NCI-H187 treated with DMSO at 0.1 percent for 48 hours (cell line): ENCODE results near the gene FAM20C.
"Not testable (repeated sequence)": the region's sequence is repeated elsewhere in the genome, so short reads cannot be mapped to it uniquely, and the experiment has no call there.

Source experiments
- DNase-seq: peaks from one replicate; lab custom pipeline; 2025; lab: John Stamatoyannopoulos, UW

The FAM20C gene

DNA sequence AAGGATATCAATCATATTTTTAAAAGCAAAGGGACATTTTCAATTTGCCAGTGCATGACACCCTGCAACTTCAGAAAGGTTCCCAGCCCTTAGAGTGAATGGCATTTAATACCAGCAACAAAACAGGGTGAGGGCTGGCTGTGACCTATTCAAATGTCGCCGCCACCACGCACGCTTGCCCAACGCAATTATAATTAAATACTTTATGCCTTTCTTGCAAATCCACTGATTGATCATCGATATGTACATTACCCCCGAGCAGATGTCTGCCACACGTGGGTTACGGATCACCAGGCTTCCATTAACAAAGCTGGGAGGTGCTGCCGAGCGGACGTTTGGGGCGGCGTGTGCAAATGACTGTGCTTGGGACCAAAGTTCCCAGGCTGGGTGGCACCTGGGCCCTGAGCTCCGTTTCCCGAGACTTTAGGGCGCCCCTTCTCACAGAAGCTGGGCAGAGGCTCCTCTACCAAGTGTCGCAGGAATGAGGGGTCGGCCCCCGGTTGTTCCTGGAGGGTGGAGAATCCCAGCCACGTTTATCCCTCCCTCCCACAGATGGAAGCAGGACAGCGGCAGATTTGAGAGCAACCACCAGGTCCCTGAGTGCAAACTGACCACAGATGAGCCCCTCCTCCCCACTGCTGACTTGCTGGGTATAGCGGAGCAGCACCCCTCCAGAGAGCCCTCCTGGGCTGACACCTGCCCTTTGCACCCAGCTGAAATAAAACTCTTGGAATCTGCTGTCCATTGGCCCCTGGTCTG, 101.5 kb downstream of the FAM20C start:
- no peak for DNase-seq

DNA sequence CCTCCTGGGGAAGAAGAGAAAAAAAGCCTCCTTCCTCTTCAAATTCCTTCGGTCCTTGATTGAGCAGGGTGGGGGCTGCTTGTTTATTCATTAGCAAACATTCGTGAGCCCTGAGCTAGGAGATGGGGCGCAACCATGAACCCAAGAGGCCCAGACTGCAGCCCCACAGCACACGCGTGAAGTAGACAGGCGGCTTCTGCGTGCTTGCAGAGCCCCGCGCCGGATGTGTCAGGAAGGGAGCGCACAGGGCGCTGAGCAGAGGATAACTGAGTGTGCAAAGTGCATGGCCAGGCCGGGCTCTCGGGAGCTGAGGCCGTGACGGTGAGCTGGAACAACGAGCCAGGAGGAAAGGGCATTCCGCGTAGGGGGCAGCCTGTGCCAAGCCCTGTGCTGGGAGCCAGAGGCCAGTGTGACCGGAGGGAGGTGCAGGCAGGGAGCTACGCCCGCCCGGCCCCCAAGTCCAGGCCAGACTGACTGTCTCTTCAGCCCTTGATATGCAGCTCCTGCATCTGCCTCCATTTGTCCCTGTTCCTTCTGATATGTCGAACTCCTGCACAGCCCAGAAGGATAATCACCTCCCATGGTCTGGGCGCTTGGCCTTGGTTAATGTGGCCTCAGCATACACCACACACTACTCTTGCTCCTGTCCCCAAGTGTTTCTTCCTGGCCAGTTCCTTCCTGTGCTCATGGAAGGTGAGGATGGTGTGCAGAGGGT, 102.2 kb downstream of the FAM20C start:
- no peak for DNase-seq

DNA sequence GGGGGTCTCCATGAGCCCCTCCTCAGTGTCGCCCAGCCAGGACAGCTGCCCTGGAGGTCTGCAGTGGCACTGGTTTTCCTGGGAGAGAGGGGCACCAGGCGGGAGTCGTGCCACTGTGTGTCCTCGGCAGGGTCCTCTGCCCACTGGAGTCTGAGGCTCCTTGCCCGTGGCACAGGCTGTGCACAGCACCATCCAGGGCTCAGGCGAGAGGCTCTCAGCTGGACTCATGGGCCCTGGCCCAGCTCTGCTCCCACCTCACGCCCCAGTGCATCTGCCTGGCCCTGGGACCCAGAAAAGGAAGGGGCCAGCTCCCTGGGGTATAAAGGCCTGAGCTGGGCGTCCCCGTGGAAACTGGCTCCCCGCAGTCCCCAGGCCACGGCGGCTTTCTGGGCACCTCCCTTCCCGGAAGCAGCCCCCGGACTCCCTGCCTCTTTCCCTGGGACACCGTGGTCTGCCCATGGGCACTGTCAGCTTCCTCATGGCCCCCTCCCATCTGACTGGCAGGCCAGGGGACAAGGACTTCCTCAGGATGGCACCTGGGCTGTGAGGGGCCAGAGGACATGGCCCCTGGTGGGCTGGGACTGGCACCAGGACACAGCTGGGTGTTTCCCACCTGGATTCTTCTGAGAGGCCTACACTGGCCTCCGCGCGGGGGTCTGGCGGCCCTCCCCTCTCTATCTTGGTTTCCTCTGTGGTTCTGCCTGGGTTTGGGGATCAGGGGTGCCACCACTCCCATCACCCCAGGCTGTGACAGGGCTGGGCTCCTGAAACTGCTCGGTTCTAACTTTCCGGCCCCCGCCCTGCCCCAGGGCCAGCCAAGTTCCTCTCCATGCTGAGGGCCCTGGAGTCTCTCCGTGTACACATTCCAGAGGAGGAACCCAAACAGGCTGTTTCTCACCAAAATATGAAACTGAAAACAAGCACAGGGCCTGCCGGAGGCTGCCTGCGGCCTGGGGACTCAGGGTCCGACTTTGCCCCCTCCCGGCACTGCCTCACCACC, 103.1 kb downstream of the FAM20C start:
- no peak for DNase-seq

DNA sequence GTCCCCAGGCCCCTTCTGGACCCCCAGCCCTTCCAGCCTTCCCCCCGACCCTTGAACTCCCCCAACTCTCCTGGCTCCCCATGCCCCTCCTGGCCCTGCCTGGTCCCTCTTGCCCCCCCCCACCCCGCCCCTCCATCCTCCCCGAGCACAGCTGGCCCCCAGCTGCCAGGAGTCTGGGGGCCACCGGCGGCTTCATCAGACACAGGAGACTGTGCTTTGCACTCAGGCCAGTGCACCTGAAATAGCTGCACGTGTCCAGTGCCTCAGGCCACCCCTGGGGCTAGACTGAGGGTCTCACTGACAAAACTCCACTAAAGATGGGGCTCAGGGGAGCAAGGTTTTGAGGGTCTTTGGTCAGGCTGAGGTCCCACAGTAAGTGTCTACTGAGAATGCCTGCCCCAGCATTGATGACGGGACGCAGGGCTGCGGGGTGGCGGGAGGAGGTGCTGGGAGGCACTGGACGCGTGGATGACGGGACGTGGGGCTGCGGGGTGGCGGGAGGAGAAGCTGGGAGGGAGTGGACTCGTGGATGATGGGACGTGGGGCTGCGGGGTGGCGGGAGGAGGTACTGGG, 104.1 kb downstream of the FAM20C start:
- DNase-seq, result no peak

DNA sequence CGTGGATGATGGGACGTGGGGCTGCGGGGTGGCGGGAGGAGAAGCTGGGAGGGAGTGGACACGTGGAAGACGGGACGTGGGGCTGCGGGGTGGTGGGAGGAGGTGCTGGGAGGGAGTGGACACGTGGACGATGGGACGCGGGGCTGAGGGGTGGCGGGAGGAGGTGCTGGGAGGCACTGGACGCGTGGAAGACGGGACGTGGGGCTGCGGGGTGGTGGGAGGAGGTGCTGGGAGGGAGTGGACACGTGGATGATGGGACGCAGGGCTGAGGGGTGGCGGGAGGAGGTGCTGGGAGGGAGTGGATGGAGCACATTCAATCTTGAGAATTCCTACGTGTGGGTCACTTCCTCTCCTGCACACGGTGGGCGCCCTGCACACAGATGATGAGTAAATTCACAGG, 104.8 kb downstream of the FAM20C start:
- not testable (repeated sequence) for DNase-seq

DNA sequence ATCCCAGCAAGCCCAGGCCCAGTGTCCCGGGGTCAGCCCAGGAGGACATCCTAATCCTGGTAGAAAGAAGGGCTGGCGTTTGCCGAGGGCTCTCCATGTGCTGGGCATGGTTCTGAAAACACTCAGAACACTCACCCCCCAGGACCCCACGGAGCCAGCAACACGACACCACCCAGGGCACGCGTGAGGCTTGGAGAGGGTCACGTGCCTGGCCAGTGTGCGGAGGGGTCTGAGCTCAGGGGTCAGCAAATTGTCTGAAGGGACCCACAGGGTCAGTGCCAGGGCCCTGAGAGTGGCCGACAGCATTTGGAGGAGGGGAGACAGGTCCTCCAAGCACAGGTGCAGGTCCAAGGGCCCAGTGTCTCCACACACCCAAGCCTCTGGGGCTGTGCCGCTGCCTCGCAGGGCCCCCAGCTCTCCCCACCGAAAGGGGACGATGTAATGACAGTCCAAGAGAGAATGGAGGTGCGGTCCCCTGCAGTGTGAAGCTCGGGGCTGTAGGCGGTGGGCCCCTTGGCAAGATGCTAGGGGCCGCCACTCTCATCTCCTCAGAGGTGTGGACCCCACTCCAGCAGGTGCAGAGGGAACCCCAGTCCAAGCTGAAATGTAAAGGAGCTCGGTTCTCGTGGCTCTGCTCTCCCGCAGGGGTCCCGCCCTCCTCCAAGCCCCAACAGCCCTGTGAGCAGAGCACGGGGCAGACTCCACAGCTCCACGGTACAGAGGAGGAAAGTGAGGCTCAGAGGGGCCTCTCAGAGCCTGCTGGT, 105.4 kb downstream of the FAM20C start:
- DNase-seq, result no peak

DNA sequence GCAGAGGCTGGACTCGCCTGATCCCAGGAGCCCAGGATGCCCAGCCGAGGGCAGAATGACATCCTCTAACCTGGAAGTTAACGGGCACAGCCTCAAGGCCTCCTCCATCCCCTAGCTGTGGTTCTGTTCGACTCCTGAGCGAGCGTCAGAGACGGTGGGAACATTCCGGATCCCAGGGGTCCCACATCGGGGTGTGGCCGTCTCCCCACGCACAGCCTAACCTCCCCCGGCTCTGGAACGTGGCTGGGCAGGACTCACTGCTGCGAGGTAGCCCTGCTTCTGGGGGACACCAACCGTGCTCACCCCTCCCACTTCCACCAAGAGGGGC, 106.0 kb downstream of the FAM20C start:
- DNase-seq, result no peak

DNA sequence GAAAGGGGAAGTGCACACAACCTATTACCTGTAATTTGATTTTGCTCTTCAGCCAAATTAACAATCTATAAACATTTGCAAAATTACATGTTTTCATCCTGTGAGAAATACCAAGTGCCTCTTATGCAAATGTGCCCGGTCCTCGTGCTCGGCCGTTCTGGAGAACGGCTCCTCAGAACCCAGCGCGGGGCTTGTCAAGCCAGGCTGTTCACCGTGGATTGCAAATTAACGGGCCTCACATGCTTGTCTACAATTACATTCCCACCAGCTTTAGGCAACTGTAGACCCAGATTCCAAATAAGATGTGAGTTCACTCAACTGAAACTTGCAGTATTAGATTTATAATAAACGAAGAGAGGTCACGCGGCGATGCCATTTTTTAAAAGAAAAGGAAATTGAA, 106.4 kb downstream of the FAM20C start:
- DNase-seq, result no peak

DNA sequence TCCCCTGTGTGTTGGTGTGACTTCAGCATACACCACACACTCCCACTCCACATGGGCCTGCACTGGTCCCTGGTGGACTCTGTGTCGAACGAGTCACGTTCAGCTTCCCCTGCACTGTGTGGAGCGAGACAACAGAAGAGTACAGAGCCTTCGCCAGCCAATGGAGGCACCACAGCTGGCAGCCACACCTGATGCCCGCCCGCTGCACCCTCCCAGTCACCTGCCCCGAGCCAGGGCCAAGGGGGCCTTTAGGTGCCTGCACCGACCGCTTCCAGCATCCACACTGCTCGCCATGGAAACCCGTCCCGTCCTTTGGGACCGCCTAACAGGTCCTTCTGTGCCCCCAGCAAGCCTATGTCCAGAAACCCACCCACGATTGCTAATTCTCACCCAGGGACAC, 106.8 kb downstream of the FAM20C start:
- DNase-seq, result no peak

DNA sequence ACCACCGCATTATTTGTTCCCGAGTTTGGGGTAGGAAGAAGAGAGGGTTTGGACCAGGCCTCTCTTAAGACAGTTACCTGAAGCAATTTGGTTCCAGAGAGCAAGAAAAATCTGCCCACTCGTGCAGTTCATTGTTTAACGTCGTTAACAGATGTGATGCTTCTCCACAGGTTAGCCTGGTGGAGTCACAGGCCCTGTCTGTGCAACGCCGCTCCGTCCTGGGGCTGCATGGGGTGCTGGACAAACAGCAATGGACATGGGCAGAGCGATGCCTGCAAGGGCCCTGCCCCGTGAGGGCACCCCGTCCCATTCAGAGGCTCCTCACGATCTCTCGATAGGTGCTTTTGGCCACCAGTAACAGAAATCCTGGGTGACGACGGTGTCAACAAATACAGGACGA, 107.3 kb downstream of the FAM20C start:
- no peak for DNase-seq

DNA sequence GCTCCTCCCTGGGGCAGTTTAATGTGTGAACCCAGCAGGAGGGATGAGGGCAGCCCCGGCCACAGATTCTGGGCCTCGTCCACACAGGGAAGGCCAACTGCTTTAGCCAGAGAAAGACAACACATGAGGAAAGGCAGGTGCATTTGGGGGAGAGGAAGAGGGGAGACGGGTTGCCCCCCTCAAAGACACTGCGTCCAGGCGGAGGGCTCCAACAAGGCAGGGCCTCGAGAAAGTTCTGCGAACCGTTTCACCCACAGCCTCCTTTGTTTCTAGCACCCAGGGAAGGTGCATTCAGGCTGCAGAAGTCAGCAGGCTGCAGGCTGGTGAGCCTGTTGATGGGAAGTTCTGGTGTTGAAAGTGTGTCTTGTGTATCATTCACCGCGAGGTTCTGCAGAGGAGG, 107.7 kb downstream of the FAM20C start:
- no peak for DNase-seq

DNA sequence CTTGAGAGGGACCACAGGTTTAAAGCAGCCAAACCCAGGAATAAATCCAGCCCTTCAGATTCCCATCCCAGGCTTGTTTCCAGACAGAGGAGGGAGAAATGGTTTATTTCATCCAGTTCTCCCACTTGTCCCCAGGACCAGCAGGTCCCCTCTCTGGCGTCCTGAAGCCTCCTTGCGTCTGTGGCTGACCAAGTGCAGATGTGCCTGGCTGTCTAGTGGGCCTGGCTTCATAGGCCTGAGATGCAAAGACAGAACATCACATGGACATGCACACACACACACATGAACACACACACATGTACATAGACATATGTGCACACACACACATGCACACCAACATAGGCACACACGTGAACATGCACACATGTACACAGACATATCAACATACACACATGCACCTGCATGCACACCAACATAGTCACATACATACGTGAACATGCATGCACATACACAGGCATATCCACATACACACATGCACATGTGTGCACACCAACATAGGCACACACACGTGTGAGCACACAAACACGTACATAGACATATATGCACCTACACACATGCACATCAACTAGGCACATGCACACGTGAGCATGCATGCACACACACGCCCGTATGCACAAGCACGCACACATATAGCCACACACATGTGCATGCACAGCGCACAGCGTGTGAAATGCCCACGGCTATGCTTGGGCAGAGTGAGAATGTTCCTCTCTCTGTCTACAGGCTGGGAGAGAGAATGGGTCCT, 108.3 kb downstream of the FAM20C start:
- no peak for DNase-seq

DNA sequence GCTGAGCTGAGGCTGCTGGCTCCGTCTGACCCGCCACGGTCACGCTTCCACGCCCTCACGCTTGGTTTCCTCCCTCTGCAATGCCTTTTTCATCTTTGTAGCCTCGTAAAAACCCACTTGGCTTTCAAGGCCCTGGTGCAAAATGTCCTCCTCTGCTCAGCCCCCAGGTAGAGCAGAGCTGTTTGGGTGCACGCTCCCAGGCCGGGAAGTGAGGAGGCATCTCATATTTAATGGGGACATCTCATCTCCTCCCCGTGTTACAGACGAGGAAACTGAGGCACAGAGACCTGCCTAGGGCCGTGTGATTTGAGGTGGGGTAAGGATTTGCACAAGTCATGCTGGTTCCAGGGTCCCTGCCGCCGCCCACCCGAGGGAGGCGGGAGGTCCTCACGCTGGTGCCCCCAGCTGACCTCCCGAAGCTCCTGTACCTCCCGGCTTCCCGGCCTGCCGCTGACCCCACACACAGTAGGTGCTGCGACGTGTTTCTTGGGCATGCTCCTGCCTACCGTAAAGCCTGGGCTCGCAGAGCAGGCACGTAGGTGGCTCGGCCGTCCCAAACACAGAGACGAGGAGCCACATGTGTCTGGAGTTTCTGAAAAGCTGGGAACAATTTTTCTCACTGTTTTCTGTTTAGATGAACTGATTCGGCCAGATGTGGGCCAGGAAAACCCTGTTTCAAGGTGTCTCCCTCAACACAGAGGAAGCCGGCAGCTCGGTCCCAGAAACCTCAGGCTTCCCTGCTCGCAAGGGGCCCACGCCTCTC, 109.1 kb downstream of the FAM20C start:
- DNase-seq, result no peak

DNA sequence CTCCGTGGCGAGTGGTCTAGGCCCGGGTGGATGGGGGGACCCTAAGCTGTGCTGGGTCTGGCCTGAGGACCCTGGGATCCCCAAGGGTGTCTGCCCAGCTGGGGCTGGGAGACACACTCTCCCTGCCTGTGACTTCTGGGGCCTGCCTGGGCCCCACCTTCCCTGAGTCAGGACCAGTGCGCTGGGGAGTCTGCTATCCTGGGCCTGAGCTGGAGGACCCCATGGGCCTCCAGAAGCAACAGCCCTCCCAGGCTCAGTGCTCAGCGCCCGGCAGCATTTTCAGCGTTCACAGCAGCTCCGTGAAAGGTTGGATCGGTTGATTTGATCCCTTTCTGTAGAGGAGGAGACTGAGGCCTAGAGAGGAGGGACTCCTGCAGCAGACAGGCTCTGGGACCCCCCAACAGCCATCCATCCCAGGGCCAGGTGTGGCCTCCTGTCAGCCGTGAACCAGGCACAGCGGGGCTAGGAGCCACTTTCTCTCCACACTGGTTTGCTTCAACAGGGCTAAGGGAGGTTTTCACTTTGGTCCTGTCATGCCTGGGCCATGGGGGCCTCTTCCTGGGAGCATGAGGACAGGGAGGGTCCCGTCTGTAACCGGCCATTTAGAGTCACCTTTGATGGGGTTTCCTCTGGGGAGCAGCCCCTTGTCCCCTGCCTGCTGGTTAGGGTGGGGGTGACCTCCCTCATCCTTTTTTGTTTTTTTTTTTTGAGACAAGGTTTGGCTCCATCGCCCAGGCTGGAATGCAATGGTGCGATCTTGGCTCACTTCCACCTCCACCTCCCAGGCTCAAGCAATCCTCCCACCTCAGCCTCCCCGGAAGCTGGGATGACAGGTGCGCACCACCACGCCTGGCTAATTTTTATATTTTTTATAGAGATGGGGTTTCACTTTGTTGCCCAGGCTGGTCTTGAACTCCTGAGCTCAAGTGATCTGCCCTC, 110.0 kb downstream of the FAM20C start:
- no peak for DNase-seq

DNA sequence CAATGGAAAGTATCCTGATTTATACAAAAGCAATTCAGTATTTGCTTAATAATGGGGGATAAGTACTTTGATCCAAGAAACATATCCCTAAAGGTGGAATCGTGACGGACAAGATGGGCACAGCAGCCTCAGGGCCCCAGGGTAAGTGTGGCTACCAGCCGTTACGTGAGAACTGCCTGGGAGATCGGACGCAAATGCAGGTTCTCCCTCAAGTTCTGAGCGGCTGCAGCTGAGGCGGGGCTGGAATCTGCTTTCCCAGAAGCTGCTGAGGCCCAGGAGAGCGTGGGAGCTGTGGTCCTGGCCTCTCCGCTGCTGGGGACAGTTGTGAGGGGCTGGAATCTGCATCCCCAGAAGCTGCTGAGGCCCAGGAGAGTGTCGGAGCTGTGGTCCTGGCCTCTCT, 111.1 kb downstream of the FAM20C start:
- no peak for DNase-seq

DNA sequence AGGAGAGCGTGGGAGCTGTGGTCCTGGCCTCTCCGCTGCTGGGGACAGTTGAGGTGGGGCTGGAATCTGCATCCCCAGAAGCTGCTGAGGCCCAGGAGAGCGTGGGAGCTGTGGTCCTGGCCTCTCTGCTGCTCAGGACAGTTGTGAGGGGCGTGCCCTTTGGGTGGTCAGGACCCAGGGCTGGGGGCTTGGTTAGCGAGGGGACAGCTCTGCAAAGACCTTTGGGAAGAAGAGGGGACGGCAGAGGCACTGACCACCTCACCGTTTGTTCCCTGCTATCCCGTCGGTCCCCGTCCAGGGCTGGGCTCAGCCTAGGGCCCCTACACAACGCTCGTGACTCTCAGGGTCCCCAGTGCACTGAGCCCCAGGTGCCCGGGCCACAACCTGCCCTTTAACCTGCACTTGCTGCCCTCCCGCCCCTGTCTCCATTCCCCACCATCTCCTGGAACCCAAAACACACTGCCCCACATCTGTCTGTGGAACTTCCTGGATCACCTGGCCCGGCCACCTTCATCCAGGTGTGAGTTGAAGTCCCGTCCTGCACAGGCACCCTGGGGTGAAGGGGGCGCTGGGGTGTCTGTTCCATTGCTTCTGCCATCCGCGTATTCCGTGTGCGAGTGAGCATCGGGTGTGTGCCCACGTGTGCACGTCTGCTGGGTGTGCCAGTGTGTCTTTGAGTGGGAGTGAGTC, 111.7 kb downstream of the FAM20C start:
- DNase-seq, result no peak

DNA sequence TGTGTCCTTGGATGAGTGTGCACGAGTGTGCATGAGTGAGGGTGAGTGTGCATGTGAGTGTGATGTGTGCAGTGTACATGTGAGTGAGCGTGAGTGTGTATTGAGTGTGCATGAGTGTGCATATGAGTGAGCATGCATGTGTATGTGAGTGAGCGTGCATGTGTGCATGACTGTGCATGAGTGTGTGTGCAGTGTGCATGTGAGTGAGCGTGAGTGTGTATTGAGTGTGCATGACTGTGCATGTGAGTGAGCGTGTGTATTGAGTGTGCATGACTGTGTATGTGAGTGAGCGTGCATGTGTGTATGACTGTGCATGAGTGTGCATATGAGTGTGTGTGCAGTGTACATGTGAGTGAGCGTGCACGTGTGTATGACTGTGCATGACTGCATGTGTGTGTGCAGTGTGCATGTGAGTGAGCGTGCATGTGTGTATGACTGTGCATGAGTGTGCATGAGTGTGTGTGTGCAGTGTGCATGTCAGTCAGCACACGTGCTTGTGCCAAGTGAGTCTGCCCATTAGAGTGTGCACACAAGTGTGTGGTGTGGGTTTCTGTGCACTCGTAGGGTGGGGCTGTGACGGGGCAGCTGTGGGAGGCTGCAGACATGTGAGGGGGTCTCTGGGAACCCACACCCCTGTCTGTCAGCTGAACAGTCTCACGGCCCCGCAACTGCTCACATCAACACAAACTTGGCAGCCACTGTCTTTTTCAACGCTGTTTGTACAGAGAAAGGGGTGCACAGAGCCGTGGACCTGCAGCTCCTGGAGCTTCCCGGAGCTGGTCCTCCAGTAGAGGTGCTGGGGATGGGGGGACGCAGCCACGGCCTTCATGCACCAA, 112.4 kb downstream of the FAM20C start:
- no peak for DNase-seq
